GM18498 (cell line): Measurements from ENCODE around the gene KIF18B.

Experiments used
- ATAC-seq: cut with Tn5 transposase; IDR thresholded peaks from one replicate; pipeline ENCODE4 v1.9.1; 2021; ENCODE audit warnings: mild to moderate bottlenecking, moderate library complexity; ENCODE audit not compliant: unreplicated experiment

The KIF18B gene

DNA sequence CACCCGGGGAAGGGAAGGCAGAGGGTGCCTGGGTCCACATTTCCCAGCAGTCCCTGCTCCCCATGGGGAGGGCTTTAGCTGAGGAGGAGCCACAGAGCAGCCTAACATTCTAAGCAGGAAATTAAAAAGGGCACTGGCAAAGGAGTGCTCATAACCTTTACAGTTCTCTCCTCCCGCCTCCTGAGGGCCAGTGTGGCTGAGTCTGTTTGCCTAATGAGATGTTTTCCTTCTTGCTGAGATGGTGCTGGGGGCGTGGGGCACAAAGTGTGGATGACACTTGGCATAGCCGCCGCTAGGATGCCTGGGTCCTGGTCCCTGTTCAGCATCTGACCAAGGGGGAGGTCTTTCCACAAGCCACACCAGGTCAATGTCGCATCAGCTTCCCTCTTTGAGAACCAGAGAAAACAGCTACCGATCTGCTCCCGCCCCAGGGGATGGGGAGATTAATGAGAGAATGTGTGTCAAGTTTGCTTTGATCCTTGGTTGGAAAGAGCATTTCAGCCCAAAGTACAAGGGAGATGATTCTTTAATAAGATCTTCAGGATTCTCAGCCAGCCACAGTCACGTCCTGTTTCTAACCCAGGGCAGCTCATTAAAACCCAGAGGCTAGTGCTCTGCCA lies 5.8 kb downstream of the KIF18B start:
- no peak for ATAC-seq

DNA sequence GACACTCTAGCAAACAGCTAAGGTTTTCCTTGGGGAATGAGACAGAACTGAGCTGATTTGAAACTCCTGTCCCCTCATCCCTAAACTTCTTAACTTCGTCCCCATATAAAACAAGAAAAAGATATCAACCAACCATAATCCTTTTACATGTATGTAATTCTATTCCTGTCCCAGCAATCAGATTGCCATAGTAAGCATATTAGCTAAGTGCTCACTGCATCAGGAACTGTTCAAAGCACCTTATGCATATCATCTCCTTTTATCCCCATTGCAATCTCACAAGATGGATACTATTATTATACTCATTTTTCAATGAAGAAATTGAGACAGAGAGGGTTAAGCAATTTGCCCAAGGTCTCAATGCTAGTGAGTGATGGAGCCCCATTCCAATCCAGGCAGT lies 6.8 kb downstream of the KIF18B start:
- no peak for ATAC-seq

DNA sequence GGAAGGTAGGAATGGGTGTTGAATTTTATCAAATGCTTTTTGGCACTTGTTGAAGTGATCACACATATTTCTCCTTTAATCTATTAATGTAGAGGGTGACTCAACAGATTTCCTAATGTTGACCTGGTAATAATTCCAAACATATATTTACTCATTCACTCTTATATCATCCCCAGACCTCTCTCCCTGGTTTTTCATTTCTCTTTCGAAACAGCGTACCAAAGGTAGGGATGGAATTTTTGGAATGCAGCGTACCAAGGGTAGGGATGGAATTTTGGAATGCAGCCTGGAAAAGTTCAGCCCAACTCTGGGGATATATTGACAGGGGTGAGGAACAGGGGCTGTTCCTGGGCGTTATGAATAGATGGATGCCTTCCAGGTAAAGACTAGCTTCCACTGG lies 7.3 kb downstream of the KIF18B start:
- no peak for ATAC-seq

DNA sequence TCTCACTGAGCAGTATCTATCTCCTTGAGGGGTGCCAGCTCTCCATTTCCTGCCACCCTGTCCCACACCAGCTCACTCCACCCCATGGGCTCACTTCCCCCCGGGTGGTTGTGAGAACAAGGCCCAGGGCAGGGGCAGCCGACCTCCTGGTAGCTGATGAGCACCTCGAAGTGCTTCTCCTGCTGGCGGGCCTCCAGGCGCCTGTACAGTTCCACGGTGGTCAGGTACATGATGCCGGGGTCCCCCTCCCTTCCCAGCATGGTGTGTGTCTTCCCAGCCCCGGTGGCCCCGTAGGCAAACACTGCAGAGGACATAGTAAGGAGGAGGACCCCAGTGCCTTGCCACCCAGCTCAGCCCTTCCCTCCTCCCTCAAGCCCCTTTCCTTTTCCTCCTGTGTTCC lies 12.5 kb downstream of the KIF18B start:
- ATAC-seq: no peak

DNA sequence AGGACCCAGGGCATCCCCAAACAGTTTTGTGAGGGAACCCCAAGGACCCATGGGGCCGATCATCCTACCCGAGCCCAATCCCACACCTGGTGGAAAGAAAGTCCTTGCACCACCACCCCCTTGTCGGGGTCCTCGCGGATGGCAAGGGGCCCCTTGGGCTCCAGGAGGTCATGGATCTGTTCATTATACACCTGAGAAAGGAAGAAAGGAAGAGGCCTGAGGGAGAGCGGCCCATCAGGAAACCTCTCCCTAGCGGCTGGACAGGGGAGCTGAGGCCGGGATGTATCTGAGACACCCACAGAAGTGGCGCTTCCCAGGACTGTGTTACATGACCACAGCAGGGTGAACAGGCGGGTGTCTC lies 12.8 kb downstream of the KIF18B start:
- ATAC-seq: no peak

DNA sequence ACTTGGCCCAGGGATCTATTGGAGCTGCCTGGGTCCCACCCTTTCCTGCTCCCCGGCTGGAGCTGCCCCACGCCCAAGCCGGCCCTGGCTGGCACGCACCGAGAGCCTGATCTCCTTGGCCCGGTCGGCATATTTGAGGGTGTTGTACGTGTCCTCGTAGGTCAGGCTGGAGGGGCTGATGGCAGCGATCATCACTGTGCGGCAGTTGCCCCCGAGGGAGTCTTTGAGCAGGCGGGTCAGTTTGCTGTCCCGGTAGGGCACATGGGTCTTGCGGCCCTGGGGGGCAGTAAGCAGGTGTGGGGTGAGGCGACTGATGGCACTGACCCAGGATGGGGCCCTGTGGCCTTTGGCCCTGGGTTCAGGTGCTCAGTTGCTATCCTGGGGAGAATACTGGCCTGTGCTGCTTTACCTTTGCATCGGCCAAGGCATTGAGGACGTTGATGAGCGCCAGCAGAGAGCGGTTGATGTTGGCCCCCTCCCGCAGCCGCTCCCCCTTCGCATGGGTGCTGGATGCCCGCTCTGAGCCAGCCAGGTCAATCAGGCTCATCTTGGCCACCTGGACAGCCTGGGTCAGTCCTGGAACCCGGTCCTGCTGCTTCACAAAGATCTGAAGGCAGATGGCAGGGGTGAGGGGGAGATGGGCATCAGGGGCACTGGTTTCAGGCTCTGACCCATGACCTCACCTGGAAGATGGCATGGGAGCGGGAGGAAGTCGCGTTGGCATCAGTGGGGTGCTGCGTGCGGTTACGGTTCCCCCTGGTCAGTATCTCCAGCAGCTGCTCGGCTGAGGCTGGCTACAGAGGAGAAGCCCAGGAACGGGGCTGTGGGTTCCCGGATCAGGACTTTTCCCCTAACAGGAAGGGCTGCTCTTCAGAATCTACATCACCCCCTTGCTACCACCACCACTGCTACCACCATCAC lies 13.5 kb downstream of the KIF18B start:
- ATAC-seq: no peak

DNA sequence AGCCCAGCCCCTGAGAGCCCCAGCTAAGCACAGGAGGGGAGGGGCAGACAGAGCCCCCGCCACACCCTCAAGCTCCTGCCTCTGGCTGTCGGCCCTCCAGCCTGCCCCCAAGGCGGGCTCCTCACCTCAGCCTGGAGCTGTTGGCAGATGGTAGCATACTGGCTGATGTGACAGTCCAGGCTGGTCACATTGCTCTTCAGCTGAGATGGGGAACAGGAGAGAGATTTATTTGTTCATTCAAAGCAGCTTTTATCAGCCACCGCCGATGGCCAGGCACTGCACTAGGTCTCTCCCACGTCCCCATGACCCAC lies 14.8 kb downstream of the KIF18B start:
- ATAC-seq: no peak

DNA sequence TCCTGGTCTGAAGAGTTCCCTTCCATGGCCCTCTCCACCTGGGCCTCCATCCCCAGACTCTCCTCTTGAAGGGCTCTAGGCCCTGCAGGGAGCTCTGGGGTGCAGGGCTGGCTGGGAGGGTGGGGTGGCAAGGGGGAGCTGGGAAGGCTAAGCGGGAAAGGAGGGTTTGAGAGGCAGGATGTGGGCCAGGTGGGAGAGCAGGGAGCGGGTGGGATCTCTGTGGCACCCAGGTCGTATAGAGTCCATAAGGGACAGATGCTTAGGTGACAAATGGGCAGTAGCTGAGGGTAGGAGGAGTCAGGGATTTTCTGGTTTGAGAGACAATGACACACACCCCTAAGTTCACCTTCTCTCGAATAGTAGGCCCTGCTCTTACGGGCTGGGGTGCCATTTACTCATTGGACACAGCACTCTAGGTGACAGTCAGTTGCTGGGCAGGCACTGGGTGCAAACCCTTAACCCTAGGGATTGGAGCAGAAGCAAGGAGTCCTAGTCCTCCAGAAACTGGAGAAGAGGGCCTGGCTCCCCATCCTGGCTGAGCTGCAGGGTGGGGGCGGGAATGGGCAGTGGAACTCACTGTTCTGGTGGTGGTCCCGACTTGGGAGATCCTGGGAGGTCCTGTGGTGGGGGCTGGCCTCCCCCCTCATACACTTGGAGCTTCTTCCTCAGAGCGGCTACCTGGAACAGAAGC lies 15.3 kb downstream of the KIF18B start:
- no peak for ATAC-seq

DNA sequence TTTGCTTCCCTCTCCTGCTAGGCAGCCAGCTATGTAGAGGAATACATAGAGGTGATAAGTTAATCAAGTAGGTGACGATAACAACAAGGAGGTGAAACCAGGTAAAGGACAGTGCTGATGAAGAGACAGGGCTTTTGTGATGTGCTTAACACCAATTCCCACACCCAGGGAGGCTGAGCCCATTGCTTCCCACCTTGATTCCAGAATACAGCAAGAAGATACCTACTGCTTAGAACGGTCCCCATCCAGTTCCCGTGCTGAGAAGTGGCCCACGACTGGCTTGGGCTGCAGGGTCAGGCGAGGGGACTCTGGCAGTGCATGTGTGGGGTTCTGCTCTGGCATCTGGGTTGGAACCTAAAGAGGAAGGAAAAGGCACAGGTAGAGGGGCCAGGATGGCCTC lies 16.2 kb downstream of the KIF18B start:
- no peak for ATAC-seq

DNA sequence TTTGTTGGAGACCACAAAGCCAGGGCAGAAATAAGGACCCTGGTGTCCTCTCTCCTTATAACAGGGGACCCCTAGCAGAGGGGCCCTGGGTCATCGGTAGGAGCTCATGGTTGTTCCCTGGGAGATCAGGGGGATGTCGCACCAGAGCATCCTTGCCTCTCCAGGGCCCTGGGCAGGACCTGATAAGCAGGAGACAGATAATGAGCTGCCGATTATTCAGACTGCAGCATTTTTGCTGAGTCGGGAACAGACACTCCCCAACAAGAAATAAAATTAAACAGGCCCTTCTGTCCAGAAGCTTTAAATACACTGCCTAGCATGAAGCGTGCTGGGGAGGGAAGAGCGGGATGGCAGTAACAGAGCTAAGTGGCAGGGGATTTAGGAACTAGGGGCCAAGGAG lies 16.9 kb downstream of the KIF18B start:
- no peak for ATAC-seq

DNA sequence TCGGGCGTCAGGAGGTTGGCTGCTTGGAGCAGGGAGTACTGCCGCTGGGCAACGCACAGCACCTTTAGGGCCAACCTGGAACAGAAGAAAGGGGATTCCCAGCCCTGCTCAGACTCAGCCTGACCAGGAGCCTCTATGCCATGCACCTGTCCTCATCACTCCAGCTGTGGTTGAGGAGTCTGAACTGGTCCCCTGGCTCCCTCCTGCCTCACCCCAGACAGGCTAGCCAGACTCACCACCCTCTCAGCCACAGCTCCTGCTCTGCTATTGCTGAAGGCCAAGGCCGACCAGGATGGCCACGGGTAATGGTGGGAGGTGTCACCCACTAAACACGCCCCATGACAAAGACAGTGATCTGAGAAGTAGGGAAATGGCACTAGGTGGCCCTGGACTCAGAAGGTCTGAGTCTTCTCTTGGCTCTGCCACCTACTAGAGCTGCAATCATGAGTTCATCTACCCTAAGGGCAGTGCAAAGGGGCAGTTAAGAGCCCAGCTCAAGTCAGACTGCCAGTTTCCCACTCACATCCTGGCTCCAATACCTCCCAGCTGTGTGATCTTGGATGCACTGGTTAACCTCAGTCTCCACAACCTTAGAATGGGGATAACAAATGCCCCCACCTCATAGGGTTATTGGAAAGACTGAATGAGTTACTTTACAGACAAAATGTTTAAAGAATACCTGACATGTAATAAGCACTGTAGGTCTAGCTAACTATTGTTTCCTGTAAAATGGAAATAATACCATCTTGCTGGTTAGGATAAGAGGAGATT lies 18.4 kb downstream of the KIF18B start:
- ATAC-seq: no peak

DNA sequence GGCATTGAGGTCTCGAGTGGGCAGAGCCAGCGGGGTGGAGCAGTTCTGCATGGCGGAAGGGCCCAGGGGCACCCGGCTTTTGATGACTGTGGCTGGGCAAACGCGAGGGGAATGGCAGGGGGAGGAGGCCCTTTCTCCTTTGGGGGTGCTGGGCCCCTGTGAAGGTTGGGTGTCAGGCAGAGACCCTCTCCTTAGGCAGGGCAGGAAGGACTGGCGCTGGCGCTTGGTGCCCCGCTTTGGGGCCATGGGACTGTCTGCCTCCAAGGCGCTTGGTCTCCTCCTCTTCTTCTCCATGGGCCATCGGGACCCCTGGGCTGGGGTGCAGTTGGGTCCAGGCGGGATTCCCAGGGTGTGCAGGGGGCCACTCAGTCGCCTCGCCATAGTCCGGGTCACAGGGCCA lies 19.4 kb downstream of the KIF18B start:
- no peak for ATAC-seq

DNA sequence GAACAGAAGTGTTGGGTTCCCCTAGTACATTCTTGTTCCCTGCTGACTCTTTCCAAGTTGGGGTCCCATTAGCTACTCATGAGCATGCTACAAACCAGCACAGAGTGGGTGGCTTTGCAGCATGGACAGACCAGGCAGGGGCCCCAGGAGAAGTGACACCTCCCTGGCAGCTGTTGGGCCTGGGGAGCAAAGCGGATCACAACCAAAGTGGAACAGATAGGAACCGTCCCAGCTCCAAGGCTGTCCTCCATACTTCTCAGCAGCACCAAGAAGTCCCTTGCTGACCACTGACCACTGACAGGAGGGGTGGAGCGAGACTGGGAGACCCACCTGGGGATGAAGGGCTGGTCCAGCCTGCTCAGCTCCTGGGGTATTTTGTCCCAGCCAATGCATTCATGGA lies 19.9 kb downstream of the KIF18B start:
- ATAC-seq: no peak

DNA sequence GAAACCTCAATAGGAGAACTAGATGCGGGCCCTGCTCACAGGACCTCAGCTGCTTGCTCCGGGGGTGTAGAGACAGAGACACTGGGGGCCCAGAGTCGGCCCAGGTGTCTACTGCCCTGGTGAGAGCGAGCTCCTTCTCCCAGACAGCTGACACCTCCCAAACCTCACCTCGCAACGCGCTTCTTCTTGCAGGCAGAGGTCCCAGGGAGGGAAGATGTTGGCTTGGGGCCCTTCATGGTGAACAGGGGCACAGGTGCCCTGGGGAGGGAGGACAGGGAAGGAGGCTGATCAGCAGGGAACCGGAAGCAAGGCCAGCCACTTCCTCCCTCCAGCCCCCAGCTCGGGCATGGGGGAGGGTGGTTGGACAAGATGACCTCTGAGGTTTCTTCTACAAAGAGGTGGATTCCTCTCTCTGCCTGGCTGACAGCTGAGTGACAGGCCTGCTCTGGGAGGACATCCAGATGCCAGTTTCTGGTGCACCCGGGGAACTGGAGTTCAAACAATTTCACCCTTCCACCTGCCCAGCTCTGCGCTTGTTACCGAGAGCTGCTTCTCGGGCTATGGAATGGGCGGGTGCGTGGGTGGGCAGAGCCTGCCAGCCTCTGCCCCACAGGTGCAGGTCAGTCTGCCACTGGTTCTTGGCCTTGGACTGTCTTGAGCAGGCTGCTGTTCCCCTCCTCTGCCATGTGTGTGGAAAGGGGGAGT lies 20.6 kb downstream of the KIF18B start:
- no peak for ATAC-seq

DNA sequence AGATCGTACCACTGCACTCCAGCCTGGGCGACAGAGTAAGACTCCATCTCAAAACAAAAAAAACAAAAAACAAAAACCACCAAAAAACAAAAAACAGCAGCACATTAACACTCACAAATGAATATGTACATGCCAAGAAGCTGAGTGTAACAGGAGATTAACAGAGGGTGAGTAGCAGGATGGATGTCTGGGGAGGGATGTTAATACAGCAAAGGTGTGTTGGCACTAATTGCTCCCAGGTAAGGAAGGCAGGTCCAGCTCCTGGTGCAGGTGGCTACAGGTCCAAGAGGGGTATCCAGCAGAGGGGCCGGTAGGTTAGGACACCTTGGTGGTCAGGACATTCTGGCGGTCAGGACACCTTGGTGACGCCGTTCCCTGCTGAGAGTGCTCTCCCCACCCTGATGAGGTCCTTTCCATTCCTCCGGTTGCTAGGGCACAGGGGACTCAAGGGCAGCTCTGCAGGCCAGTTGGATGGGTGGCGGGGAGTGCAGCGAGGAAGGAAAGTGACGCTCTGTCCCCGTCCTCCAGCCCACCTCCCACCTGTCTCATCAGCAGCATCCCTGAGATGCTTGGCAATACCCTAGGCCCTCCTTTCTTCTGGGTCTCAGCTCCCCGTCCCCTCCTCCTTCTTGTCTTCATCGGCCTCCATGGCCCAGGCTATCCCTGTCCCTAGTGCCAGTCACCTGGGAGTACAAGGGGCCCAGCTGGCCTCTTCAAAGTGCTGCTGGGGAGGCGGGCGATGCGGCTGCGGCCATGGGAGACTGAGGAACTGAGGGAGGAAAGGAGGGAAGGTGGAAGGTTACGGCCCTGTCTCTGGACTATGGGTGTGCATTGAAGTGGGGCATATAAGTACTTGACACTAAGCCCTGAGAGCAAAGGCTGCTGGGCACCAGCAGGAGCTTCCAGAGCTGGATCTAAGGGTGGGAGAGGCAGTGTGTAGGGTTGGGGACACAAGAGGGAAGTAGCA lies 21.6 kb downstream of the KIF18B start:
- ATAC-seq: no peak

DNA sequence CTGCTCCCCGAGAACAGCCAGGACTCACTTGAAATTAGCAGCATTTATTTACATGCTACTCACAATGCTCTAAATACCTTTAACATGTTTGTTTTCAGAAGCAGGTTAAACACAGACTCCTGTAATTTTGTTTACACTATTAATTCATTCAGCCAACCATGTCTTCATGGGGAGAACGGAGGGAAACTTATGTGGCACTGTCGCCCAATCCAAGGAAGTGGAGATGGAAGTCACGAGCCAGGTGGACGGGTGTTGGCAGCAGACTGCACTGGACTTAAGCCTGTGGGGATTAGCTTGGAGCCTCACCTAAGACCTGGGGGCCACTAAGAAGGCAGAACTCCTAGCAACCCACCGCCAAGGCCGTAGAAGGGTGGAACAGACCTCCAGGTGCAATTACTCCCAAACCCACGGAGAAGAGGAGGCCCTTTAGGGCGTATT lies 23.4 kb downstream of the KIF18B start:
- no peak for ATAC-seq

DNA sequence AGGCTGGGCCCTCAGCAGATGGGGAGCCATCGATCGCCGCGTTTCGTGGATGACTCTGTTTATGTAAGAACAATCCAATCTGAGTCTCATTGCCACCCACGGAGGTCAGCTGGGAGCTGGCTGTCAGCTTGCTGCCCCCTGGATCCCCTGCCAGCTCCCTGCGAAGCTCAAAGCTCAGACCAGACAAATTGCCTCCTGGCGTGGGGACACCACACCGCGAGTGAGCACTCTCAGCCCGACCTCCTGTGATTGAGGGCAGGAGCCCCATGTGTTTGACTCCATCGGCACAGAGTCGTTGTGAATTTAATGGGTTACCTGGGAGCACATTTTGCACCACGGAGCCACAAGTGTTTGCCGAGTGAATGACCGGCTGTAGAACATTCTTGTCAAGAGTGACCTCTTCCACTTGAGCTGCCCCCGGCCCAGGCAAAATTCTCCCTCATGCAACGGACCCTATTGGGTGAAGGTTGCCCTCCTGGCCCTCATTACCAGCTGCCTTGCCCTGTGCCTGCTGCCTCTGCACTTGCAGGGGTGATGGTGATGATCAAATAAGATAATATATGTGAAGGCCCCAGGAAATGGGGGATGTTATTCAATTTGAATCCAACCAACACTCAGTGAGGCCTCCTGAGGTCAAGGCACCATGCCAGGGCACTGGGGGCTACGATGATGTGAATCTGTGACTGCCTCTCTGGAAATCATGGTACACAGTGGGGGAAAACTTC lies 24.7 kb downstream of the KIF18B start:
- ATAC-seq: no peak

DNA sequence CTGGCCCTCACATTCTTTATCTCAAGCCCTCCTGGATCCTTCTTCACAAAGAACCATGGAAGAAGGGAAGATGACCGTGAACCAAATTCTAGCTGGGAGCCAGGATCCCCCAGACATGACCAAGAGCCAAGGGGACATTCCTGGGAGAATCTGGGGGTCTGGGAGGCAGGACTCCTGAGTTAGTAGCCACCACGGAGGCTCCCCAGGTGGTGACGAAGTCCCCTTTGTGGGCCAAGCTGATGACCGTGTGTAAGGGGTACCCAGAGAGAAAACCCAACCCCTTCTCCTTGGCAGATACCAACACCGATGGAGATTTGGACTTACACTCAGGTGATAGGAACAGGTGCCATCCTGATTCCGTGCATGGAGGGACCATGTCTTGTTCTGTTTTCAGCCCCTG lies 25.4 kb downstream of the KIF18B start:
- ATAC-seq: no peak
